MM.1S (cell line): ENCODE data around the gene HSFX4.

Experiments
- DNase-seq: peaks from one replicate; pipeline ENCODE4 v3.0.0-alpha.2; 2015
- H2AFZ ChIP-seq: fragments of 300-600 bp; sonication (generic); 2 replicates; pipeline ENCODE4 v1.6.0; 2016; ENCODE audit warnings: antibody characterized with exemption, low read length
- H3F3A ChIP-seq: fragments of 300-600 bp; sonication (generic); 2 replicates; pipeline ENCODE4 v1.6.1; 2016; ENCODE audit warnings: mild to moderate bottlenecking, antibody characterized with exemption, low read length, moderate library complexity, mixed read lengths; ENCODE audit not compliant: insufficient read depth
- H3K27ac ChIP-seq: fragments of 300-600 bp; sonication (generic); 2 replicates; pipeline ENCODE4 v1.5.1; 2016; ENCODE audit warnings: mild to moderate bottlenecking, low read length
- H3K27me3 ChIP-seq: fragments of 300-600 bp; sonication (generic); replicated peaks from 2 replicates; pipeline ENCODE4 v1.6.0; 2016; ENCODE audit warnings: low read length; ENCODE audit not compliant: insufficient read depth
- H3K36me3 ChIP-seq: fragments of 300-600 bp; sonication (generic); replicated peaks from 2 replicates; pipeline ENCODE4 v1.6.1; 2016; ENCODE audit warnings: mild to moderate bottlenecking, low read length, mixed read lengths; ENCODE audit not compliant: insufficient read depth
- H3K4me1 ChIP-seq: fragments of 300-600 bp; sonication (generic); 2 replicates; pipeline ENCODE4 v1.6.1; 2016; ENCODE audit warnings: low read length, mixed read lengths
- H3K4me2 ChIP-seq: fragments of 300-600 bp; sonication (generic); 2 replicates; pipeline ENCODE4 v1.6.0; 2016; ENCODE audit warnings: low read depth, low read length
- H3K4me3 ChIP-seq: fragments of 300-600 bp; sonication (generic); 2 replicates; pipeline ENCODE4 v1.5.1; 2016; ENCODE audit warnings: low read length, mixed read lengths
- H3K79me2 ChIP-seq: fragments of 300-600 bp; sonication (generic); 2 replicates; pipeline ENCODE4 v1.6.1; 2016; ENCODE audit warnings: mixed run types, low read length, mixed read lengths
- H3K9ac ChIP-seq: fragments of 300-600 bp; sonication (generic); 2 replicates; pipeline ENCODE4 v1.6.1; 2016; ENCODE audit warnings: low read length, mixed read lengths
- H3K9me2 ChIP-seq: fragments of 300-600 bp; sonication (generic); replicated peaks from 2 replicates; pipeline ENCODE4 v1.6.1; 2016; ENCODE audit warnings: mild to moderate bottlenecking, low read length, mixed read lengths; ENCODE audit not compliant: insufficient read depth
- H3K9me3 ChIP-seq: fragments of 300-600 bp; sonication (generic); replicated peaks from 2 replicates; pipeline ENCODE4 v1.6.1; 2016; ENCODE audit warnings: mild to moderate bottlenecking, low read length, mixed read lengths; ENCODE audit not compliant: insufficient read depth
- H4K20me1 ChIP-seq: fragments of 300-600 bp; sonication (generic); 2 replicates; pipeline ENCODE4 v1.6.1; 2016; ENCODE audit warnings: mild to moderate bottlenecking, low read length, moderate library complexity, mixed read lengths; ENCODE audit not compliant: insufficient read depth
- EZH2 ChIP-seq: fragments of 300-600 bp; sonication (generic); optimal IDR thresholded peaks from 2 replicates; pipeline ENCODE3; 2017; ENCODE audit warnings: low read depth, mild to moderate bottlenecking, antibody characterized with exemption, low read length, mixed read lengths
- TF ChIP-seq, protein P1 (sequence below): fragments of 300-600 bp; sonication (generic); IDR thresholded peaks from 2 replicates; pipeline ENCODE4 v1.5.1; 2016; ENCODE audit warnings: antibody characterized with exemption, low read length, mixed read lengths

HSFX4 gene

DNA sequence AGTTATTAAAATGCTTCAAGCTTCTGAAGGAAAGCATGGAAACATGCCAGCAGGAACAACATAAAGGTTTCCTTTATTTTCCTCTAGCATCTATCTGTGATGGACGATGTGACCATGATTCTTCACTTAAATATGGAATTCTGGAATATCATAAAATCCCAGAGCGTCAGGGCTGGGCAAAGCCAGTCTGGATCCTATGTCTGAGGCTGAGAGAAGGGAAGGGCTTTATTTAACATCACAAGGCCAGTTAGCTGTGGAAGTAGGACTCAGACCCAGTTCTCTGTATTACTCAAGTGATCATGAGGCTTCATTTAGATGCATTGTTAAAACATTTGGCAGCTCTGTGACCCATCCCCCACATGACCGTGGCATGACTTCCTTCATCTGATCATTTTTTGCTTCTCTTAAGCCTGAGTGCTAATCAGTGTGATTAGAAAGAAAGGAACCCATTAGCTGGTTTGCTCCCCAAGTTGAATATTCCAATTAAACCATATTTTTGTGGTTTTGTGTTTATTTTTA is 49.8 kb downstream of the HSFX4 start:
- Histone ChIP-seq H3K4me3 (no peak overlapping the region), H3K27me3 (no peaks in the 10 kb centered on the region), H3K4me1 (no peaks in the 10 kb centered on the region), H3K36me3 (no peaks in the 10 kb centered on the region), H3K27ac (no peak overlapping the region), H3K9me2 (no peaks in the 10 kb centered on the region), H3F3A (no peaks in the 10 kb centered on the region), H3K79me2 (no peaks in the 10 kb centered on the region), H3K9ac (no peak overlapping the region), H4K20me1 (no peaks in the 10 kb centered on the region), H3K9me3 (no peaks in the 10 kb centered on the region), H3K4me2 (no peak overlapping the region), H2AFZ (no peak overlapping the region)
- no peak for DNase-seq
- no peak for TF ChIP-seq EZH2
- TF ChIP-seq, protein P1, sequence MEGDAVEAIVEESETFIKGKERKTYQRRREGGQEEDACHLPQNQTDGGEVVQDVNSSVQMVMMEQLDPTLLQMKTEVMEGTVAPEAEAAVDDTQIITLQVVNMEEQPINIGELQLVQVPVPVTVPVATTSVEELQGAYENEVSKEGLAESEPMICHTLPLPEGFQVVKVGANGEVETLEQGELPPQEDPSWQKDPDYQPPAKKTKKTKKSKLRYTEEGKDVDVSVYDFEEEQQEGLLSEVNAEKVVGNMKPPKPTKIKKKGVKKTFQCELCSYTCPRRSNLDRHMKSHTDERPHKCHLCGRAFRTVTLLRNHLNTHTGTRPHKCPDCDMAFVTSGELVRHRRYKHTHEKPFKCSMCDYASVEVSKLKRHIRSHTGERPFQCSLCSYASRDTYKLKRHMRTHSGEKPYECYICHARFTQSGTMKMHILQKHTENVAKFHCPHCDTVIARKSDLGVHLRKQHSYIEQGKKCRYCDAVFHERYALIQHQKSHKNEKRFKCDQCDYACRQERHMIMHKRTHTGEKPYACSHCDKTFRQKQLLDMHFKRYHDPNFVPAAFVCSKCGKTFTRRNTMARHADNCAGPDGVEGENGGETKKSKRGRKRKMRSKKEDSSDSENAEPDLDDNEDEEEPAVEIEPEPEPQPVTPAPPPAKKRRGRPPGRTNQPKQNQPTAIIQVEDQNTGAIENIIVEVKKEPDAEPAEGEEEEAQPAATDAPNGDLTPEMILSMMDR: no peak
